Measurements from ENCODE around the gene ANKRD49.

ANKRD49 gene

DNA sequence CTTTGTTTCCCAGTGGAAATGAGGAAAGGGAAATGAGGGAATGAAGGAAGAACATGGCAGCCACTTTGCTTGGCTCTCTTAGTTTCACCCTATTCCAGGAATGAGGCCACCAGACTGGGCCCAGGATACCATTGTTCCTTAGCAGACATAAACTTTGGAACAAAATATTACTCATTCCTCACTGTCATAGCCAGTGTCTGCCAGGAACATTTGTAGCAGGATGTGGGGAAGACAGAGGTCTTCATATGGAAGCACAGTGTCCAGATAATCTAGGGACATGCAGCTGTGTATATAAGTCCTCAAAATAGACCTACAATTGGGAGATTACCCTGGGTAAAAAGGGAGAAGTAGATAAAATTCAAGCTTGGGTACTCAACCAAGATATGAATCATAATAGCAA, 34.8 kb downstream of the ANKRD49 start:
- H3K27me3 ChIP-seq (replicated peaks; ENCODE audit: insufficient read depth, low read length): no peaks in the 10 kb centered on the region
- H3K9ac ChIP-seq (ENCODE audit: low read length): no peak overlapping the region
- no peaks in the 10 kb centered on the region for H3K9me2 ChIP-seq (replicated peaks; ENCODE audit: insufficient read depth, low read length)
- DNase-seq: no peak
- no peaks in the 10 kb centered on the region for H3K36me3 ChIP-seq (replicated peaks; ENCODE audit: insufficient read depth, low read length)
- H3K4me3 ChIP-seq (ENCODE audit: low read length): no peak overlapping the region
- H4K20me1 ChIP-seq (ENCODE audit: insufficient read depth, low read length): no peaks in the 10 kb centered on the region
- no peak overlapping the region for H2AFZ ChIP-seq (ENCODE audit: low read length)
- no peak overlapping the region for H3K4me2 ChIP-seq (ENCODE audit: low read depth, low read length)
- H3K4me1 ChIP-seq (ENCODE audit: low read length): peaks cover 13% of the 10 kb centered on the region
- H3K79me2 ChIP-seq (ENCODE audit: low read length): no peaks in the 10 kb centered on the region
- H3K9me3 ChIP-seq (replicated peaks; ENCODE audit: insufficient read depth, low read length): no peaks in the 10 kb centered on the region
- peaks cover 7% of the 10 kb centered on the region; the same call in 1 of the 2 replicates for H3F3A ChIP-seq (ENCODE audit: insufficient read depth, low read length)
- no peak for TF ChIP-seq EZH2 (optimal IDR thresholded peaks at IDR 0.05; ENCODE audit: low read depth, low read length)
- no peak for TF ChIP-seq EZH2phosphoT487 (IDR thresholded peaks at IDR 0.05; ENCODE audit: low read length)
- TF ChIP-seq, protein P1, sequence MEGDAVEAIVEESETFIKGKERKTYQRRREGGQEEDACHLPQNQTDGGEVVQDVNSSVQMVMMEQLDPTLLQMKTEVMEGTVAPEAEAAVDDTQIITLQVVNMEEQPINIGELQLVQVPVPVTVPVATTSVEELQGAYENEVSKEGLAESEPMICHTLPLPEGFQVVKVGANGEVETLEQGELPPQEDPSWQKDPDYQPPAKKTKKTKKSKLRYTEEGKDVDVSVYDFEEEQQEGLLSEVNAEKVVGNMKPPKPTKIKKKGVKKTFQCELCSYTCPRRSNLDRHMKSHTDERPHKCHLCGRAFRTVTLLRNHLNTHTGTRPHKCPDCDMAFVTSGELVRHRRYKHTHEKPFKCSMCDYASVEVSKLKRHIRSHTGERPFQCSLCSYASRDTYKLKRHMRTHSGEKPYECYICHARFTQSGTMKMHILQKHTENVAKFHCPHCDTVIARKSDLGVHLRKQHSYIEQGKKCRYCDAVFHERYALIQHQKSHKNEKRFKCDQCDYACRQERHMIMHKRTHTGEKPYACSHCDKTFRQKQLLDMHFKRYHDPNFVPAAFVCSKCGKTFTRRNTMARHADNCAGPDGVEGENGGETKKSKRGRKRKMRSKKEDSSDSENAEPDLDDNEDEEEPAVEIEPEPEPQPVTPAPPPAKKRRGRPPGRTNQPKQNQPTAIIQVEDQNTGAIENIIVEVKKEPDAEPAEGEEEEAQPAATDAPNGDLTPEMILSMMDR (IDR thresholded peaks at IDR 0.05; ENCODE audit: low read length): no peak
- no peak overlapping the region for H3K27ac ChIP-seq (ENCODE audit: low read length)

DNA sequence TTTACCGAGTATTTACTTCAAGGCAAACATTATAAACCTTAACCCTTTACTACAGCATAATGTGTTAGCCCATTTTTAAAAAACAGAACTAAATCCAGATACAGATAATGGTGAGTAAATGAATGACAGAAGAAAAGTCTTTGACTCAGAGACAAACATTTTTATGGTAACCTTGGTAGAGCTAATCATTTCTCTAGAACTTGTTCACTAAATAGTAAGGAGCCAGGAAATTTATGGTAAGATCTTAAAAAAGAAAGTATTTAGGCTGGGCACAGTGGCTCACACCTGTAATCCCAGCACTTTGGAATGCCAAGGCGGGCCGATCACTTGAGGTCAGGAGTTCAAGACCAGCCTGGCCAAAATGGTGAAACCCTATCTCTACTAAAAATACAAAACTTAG, 38.4 kb downstream of the ANKRD49 start:
- H3K4me2 ChIP-seq (ENCODE audit: low read depth, low read length): no peak overlapping the region
- no peak overlapping the region for H3K27ac ChIP-seq (ENCODE audit: low read length)
- H3K36me3 ChIP-seq (replicated peaks; ENCODE audit: insufficient read depth, low read length): no peaks in the 10 kb centered on the region
- no peaks in the 10 kb centered on the region for H4K20me1 ChIP-seq (ENCODE audit: insufficient read depth, low read length)
- no peaks in the 10 kb centered on the region for H3K4me1 ChIP-seq (ENCODE audit: low read length)
- H3K27me3 ChIP-seq (replicated peaks; ENCODE audit: insufficient read depth, low read length): no peaks in the 10 kb centered on the region
- H3F3A ChIP-seq (ENCODE audit: insufficient read depth, low read length): no peaks in the 10 kb centered on the region
- no peaks in the 10 kb centered on the region for H3K9me2 ChIP-seq (replicated peaks; ENCODE audit: insufficient read depth, low read length)
- H3K9me3 ChIP-seq (replicated peaks; ENCODE audit: insufficient read depth, low read length): no peaks in the 10 kb centered on the region
- no peak for DNase-seq
- no peaks in the 10 kb centered on the region for H3K79me2 ChIP-seq (ENCODE audit: low read length)
- no peak overlapping the region for H3K4me3 ChIP-seq (ENCODE audit: low read length)
- TF ChIP-seq EZH2 (optimal IDR thresholded peaks at IDR 0.05; ENCODE audit: low read depth, low read length) (no peak), EZH2phosphoT487 (IDR thresholded peaks at IDR 0.05; ENCODE audit: low read length) (no peak)
- TF ChIP-seq, protein P1 (IDR thresholded peaks at IDR 0.05; ENCODE audit: low read length): no peak
- H2AFZ ChIP-seq (ENCODE audit: low read length): no peak overlapping the region
- H3K9ac ChIP-seq (ENCODE audit: low read length): no peak overlapping the region

DNA sequence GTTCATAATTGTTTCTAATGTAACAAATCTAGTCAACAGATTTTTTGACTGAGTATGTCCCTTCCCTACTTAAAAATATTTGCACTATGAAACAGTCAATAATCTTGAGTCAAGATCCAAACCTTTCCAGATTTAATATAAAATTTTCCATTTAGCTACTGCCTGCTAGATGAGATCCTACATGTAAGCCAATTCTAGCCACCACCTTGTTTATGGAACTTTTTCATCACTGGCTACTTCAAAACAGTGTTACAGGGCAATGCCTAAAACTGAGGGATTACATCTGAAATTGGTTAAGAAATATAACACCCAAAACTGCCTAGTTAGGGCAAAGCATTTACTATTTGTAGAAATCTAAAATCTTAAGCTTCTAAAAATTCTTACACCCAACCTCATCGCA, 39.4 kb downstream of the ANKRD49 start:
- H3K27ac ChIP-seq (ENCODE audit: low read length): no peak overlapping the region
- no peaks in the 10 kb centered on the region for H3K4me1 ChIP-seq (ENCODE audit: low read length)
- H3F3A ChIP-seq (ENCODE audit: insufficient read depth, low read length): no peaks in the 10 kb centered on the region
- H4K20me1 ChIP-seq (ENCODE audit: insufficient read depth, low read length): no peaks in the 10 kb centered on the region
- H3K9me3 ChIP-seq (replicated peaks; ENCODE audit: insufficient read depth, low read length): no peaks in the 10 kb centered on the region
- H3K36me3 ChIP-seq (replicated peaks; ENCODE audit: insufficient read depth, low read length): no peaks in the 10 kb centered on the region
- DNase-seq: no peak
- no peak overlapping the region for H2AFZ ChIP-seq (ENCODE audit: low read length)
- H3K4me2 ChIP-seq (ENCODE audit: low read depth, low read length): no peak overlapping the region
- no peaks in the 10 kb centered on the region for H3K9me2 ChIP-seq (replicated peaks; ENCODE audit: insufficient read depth, low read length)
- no peak for TF ChIP-seq EZH2 (optimal IDR thresholded peaks at IDR 0.05; ENCODE audit: low read depth, low read length)
- TF ChIP-seq EZH2phosphoT487 (IDR thresholded peaks at IDR 0.05; ENCODE audit: low read length): no peak
- TF ChIP-seq, protein P1 (IDR thresholded peaks at IDR 0.05; ENCODE audit: low read length): no peak
- H3K4me3 ChIP-seq (ENCODE audit: low read length): no peak overlapping the region
- H3K79me2 ChIP-seq (ENCODE audit: low read length): no peaks in the 10 kb centered on the region
- H3K9ac ChIP-seq (ENCODE audit: low read length): no peak overlapping the region
- H3K27me3 ChIP-seq (replicated peaks; ENCODE audit: insufficient read depth, low read length): no peaks in the 10 kb centered on the region
